GF-D8 (cell line): Measurements from ENCODE around the gene ANKRD44.

Source experiments
- DNase-seq: peaks from one replicate; lab custom pipeline; 2025; lab: John Stamatoyannopoulos, UW

ANKRD44 gene

GRCh38 chr2:197322143-197322542, 11.6 kb upstream of the ANKRD44 start:
- no peak for DNase-seq

- DNase-seq, result no peak
These were observed 4.8 kb upstream of the ANKRD44 start for GRCh38 chr2:197315371-197315770.

GRCh38 chr2:197312186-197312585, 1.6 kb upstream of the ANKRD44 start:
- DNase-seq, result no peak

- DNase-seq, result no peak
These were observed 947 bp upstream of the ANKRD44 start for GRCh38 chr2:197311421-197312033.

- no peak for DNase-seq
These were observed 424 bp upstream of the ANKRD44 start for GRCh38 chr2:197310987-197311420.

- no peak for DNase-seq
These were observed 819 bp downstream of the ANKRD44 start for GRCh38 chr2:197309691-197310231.

- no peak for DNase-seq
These were observed 1.4 kb downstream of the ANKRD44 start for GRCh38 chr2:197308996-197309690.

- DNase-seq, result no peak
These were observed 2.0 kb downstream of the ANKRD44 start for GRCh38 chr2:197308585-197308984.

GRCh38 chr2:197307933-197308521, 2.6 kb downstream of the ANKRD44 start:
- DNase-seq, result peak; percentile 38

- peak; percentile 61 for DNase-seq
These were observed 3.2 kb downstream of the ANKRD44 start for GRCh38 chr2:197307236-197307932.

- peak; percentile 22 for DNase-seq
These were observed 3.9 kb downstream of the ANKRD44 start for GRCh38 chr2:197306696-197307040.

GRCh38 chr2:197306024-197306695, 4.4 kb downstream of the ANKRD44 start:
- DNase-seq, result no peak

GRCh38 chr2:197304556-197305011, 6.0 kb downstream of the ANKRD44 start:
- DNase-seq, result no peak

- DNase-seq, result no peak
These were observed 10.4 kb downstream of the ANKRD44 start for GRCh38 chr2:197300139-197300538.

- no peak for DNase-seq
These were observed 12.0 kb downstream of the ANKRD44 start for GRCh38 chr2:197298609-197299008.

GRCh38 chr2:197297772-197298318, 12.7 kb downstream of the ANKRD44 start:
- DNase-seq, result no peak

GRCh38 chr2:197297266-197297665, 13.3 kb downstream of the ANKRD44 start:
- no peak for DNase-seq

GRCh38 chr2:197296835-197297234, 13.7 kb downstream of the ANKRD44 start:
- DNase-seq, result peak; percentile 38

- DNase-seq, result no peak
These were observed 16.3 kb downstream of the ANKRD44 start for GRCh38 chr2:197294260-197294659.

GRCh38 chr2:197293252-197294007, 17.1 kb downstream of the ANKRD44 start:
- DNase-seq, result peak; percentile 88

GRCh38 chr2:197292619-197293018, 18.0 kb downstream of the ANKRD44 start:
- DNase-seq, result no peak
